Activated naive CD8-positive, alpha-beta T cell (primary cell): ENCODE results near the gene ACTL10.

Experiments
- H3K27ac Mint-ChIP-seq: one replicate; pipeline ENCODE4 v1.8.0; 2021; ENCODE audit warnings: mixed read lengths
- H3K27me3 Mint-ChIP-seq: one replicate; pipeline ENCODE4 v1.8.0; 2021; ENCODE audit warnings: mixed read lengths
- H3K36me3 Mint-ChIP-seq: one replicate; pipeline ENCODE4 v1.8.0; 2021; ENCODE audit warnings: mixed read lengths
- H3K4me1 Mint-ChIP-seq: one replicate; pipeline ENCODE4 v1.8.0; 2021; ENCODE audit warnings: low read depth, mixed read lengths
- H3K4me3 Mint-ChIP-seq: one replicate; pipeline ENCODE4 v1.8.0; 2021; ENCODE audit warnings: mild to moderate bottlenecking, mixed read lengths
- H3K9me3 Mint-ChIP-seq: one replicate; pipeline ENCODE4 v1.8.0; 2021; ENCODE audit warnings: low read depth, mixed read lengths

Gene ACTL10

DNA sequence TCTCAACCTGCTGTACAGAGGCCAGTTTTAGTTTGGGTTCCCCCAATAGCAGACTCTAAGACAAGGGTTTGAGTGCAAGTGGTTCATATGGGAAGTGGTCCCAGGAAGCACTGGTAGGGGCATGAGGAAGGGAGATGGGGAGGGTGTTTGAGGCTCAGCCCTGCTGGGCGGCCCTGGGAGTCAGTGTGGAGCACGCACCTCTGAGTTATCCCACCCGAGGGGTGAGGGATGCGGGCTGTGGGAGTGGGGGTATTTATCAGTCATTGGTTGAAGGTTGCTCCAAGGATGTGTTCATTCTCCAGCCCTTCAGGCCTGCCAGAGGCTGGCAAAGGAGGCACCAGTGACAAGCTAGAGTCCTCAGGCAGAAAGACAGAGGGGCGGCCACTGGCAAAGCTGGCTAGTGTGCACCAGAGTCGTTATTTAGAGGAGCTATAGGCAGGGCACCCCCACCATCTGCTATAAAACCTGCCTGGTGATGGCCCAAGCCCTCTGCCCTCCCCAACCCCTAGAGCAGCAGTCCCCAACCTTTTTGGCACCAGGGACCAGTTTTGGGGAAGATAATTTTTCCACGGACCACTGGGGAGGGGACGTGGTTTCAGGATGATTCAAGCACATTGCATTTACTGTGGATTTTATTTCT lies 36.9 kb downstream of the ACTL10 start:
- no peaks in the 10 kb centered on the region for H3K4me1 Mint-ChIP-seq
- no peaks in the 10 kb centered on the region for H3K27me3 Mint-ChIP-seq
- H3K4me3 Mint-ChIP-seq: no peak overlapping the region
- H3K36me3 Mint-ChIP-seq: no peaks in the 10 kb centered on the region
- H3K27ac Mint-ChIP-seq: no peak overlapping the region
- no peaks in the 10 kb centered on the region for H3K9me3 Mint-ChIP-seq

GRCh38 chr20:33704197-33704924 lies 37.6 kb downstream of the ACTL10 start:
- no peak overlapping the region for H3K4me3 Mint-ChIP-seq
- peaks cover 5% of the 10 kb centered on the region for H3K4me1 Mint-ChIP-seq
- H3K27me3 Mint-ChIP-seq: no peaks in the 10 kb centered on the region
- H3K36me3 Mint-ChIP-seq: no peaks in the 10 kb centered on the region
- H3K9me3 Mint-ChIP-seq: no peaks in the 10 kb centered on the region
- H3K27ac Mint-ChIP-seq: no peak overlapping the region

DNA sequence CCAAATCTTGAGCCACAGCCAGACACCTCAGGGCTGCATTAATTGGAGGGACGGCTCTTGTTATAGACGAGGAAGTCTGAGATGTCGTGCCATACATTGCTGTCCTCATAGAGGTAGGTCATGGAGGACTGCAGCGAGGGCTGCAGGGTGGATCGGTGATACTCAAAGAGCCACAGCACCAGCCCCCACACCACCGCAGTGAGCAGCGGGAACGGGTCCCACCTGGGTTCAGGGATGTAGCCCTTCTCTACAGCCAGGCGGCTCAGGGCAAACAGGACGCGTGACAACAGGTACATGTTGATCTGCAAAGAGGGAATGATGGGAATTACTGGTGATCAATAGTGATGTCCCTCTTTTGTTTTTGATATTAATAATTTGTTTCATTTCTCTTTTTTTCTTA lies 40.9 kb downstream of the ACTL10 start:
- peaks cover 15% of the 10 kb centered on the region for H3K4me1 Mint-ChIP-seq
- H3K27me3 Mint-ChIP-seq: no peaks in the 10 kb centered on the region
- H3K36me3 Mint-ChIP-seq: peaks cover 6% of the 10 kb centered on the region
- no peak overlapping the region for H3K4me3 Mint-ChIP-seq
- no peak overlapping the region for H3K27ac Mint-ChIP-seq
- H3K9me3 Mint-ChIP-seq: no peaks in the 10 kb centered on the region

DNA sequence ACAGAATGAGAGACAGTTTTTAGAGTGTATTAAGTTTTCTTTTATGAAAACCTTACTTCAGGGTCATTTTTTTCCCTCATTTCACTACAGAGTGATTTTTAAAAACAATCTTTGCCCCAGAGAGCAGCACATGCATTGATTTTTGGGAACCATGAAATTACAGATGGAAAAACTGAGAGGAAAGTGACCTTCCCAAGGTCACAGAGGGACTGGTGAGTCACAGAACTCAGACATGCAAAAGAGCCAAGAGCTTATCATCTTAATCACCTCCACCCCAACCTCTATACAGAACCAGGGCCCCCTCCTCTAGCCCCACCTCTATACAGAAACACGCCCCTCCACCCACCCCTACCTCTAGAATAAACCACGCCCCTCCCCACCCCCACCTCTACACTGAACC lies 42.7 kb downstream of the ACTL10 start:
- no peaks in the 10 kb centered on the region for H3K27me3 Mint-ChIP-seq
- H3K36me3 Mint-ChIP-seq: peaks cover 11% of the 10 kb centered on the region
- H3K4me3 Mint-ChIP-seq: no peak overlapping the region
- peaks cover 15% of the 10 kb centered on the region for H3K4me1 Mint-ChIP-seq
- H3K9me3 Mint-ChIP-seq: no peaks in the 10 kb centered on the region
- peak overlapping the region; percentile 75 for H3K27ac Mint-ChIP-seq

- H3K27me3 Mint-ChIP-seq: no peaks in the 10 kb centered on the region
- peaks cover 11% of the 10 kb centered on the region for H3K36me3 Mint-ChIP-seq
- no peak overlapping the region for H3K27ac Mint-ChIP-seq
- no peaks in the 10 kb centered on the region for H3K9me3 Mint-ChIP-seq
- peaks cover 15% of the 10 kb centered on the region for H3K4me1 Mint-ChIP-seq
- no peak overlapping the region for H3K4me3 Mint-ChIP-seq
These were observed 43.3 kb downstream of the ACTL10 start for GRCh38 chr20:33709905-33710541.

DNA sequence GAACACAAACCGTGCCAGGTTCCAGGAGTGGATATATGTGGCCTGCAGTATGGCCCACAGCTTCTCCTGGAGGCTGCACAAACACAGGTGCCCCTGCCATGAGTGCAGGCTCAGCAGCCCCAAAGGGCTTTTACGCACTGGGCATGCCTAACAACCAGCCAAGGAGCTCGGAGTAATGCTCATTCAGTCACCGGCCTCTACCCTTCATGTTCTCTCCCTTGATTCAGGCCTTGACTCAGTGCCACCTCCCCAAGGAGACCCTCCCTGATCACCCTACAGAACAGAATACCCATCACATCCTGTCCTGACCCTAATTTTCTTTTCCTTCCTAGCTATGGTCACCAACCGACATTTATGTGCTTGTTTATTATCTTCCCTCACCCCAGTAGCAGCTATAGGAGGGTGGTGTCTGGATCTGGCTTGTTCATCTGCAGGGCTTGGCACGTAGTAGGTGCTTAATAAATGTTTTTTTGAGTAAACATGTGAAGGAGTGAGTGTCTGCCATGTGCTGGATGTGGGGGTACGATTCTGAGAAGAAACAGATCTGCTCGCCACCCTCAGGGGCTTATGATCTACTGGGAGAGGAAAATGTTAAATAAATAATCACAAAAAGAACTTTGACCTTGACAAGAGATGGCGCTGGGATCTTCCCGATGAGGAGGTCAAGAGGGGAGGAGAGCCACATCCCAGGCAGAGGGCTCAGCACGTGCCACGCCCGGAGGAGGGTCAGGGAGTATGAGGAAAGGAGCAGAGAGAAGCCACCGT lies 44.1 kb downstream of the ACTL10 start:
- no peaks in the 10 kb centered on the region for H3K27me3 Mint-ChIP-seq
- H3K4me3 Mint-ChIP-seq: no peak overlapping the region
- peaks cover 11% of the 10 kb centered on the region for H3K36me3 Mint-ChIP-seq
- no peaks in the 10 kb centered on the region for H3K9me3 Mint-ChIP-seq
- H3K4me1 Mint-ChIP-seq: peaks cover 15% of the 10 kb centered on the region
- peak overlapping the region; percentile 46 for H3K27ac Mint-ChIP-seq

DNA sequence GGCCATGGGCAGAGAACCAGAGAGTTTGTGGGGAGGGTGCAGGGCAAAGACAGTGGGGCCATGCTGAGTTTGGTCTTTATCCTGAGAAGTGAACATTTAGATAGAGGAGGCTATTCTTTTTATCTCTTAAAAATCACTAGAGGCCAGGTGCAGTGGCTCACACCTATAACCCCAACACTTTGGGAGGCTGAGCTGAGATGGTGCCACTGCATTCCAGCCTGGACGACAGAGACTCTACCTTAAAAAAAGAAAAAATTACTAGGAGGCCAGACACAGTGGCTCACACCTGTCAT lies 44.6 kb downstream of the ACTL10 start:
- Mint-ChIP-seq H3K27ac (no peak overlapping the region), H3K9me3 (no peaks in the 10 kb centered on the region), H3K4me3 (no peak overlapping the region), H3K4me1 (peaks cover 15% of the 10 kb centered on the region), H3K36me3 (peaks cover 11% of the 10 kb centered on the region), H3K27me3 (no peaks in the 10 kb centered on the region)

DNA sequence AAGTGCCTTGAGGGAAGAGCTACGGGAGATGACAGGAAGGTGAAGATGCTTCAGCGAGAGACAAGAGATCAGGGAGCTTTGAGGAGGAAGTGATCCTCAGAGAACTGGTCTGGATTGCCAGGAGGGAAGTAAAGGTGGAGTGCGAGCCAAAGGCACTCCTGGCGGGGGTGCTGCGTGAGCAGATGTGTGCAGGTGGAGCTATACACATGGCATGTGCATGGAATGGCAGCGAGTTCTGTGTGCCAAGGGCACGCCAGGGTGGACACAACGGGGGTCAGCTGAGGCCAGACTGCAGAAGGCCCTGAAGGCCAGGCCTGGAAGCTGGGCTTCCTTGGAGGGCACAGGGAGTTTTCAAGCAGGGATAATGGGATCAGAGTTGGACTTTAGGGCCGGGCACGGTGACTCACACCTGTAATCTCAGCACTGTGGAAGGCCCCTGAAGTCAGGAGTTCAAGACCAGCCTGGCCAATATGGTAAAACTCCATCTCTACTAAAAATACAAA lies 47.2 kb downstream of the ACTL10 start:
- Mint-ChIP-seq H3K27ac (no peak overlapping the region), H3K9me3 (no peaks in the 10 kb centered on the region), H3K27me3 (no peaks in the 10 kb centered on the region), H3K36me3 (peaks cover 13% of the 10 kb centered on the region), H3K4me3 (no peak overlapping the region), H3K4me1 (peaks cover 23% of the 10 kb centered on the region)

DNA sequence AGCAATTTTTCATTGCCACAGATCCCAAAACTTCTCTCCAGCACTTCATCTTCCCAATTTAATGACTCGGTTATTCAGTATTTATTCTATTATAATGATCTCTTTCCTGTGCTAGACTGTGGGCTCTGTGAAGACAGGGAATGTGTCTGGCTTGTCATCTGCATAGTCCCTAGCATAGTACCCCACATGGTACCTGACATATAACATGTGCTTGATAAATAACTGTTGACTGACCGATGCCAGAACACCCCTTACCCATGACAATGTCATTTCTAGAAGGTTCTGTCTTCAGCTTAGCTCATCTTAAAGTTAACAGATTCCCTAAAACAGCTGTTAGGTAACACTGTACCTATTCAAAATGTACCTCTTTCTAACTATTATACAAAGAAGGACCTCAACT lies 49.8 kb downstream of the ACTL10 start:
- no peak overlapping the region for H3K4me3 Mint-ChIP-seq

More for the DNA sequence above, 49.8 kb downstream of the ACTL10 start:
- Mint-ChIP-seq H3K27me3 (no peaks in the 10 kb centered on the region), H3K4me1 (peaks cover 23% of the 10 kb centered on the region), H3K9me3 (no peaks in the 10 kb centered on the region), H3K27ac (no peak overlapping the region), H3K36me3 (peaks cover 7% of the 10 kb centered on the region)
